HCT116 (cell line): ENCODE measurements around the gene GTF3C5.

Source experiments
- CTCF ChIP-seq, 3 experiments: fragments of 200-600 bp in 1 of 3; sonication (generic) in 1 of 3; IDR thresholded peaks in 2 of 3; conservative IDR thresholded peaks in 1 of 3; 2 replicates each; pipeline ENCODE4 v1.5.1; 2012 to 2017; ENCODE audit warnings: low read depth in 2 of 3, low read length in 2 of 3, antibody characterized with exemption in 1 of 3, borderline replicate concordance in 1 of 3, control low read depth in 1 of 3, mild to moderate bottlenecking in 1 of 3, mixed read lengths in 1 of 3, mixed run types in 1 of 3, moderate library complexity in 1 of 3; ENCODE audit not compliant: insufficient read depth in 1 of 3
- EGR1 ChIP-seq: IDR thresholded peaks from 2 replicates; pipeline ENCODE4 v1.6.1; 2012; ENCODE audit warnings: low read depth
- ELF1 ChIP-seq: IDR thresholded peaks from 2 replicates; pipeline ENCODE4 v1.6.1; 2012; ENCODE audit warnings: low read depth, borderline replicate concordance
- EZH2 ChIP-seq: fragments of 200-600 bp; sonication (generic); IDR thresholded peaks from 2 replicates; pipeline ENCODE4 v1.6.1; 2017; ENCODE audit warnings: antibody characterized with exemption, mixed run types
- FOSL1 ChIP-seq: IDR thresholded peaks from 2 replicates; pipeline ENCODE4 v1.6.1; 2012; ENCODE audit warnings: low read depth
- MAX ChIP-seq: IDR thresholded peaks from 2 replicates; pipeline ENCODE4 v1.6.1; 2012
- POLR2A ChIP-seq: IDR thresholded peaks from 2 replicates; pipeline ENCODE4 v1.7.0; 2011; ENCODE audit warnings: borderline replicate concordance; ENCODE audit not compliant: insufficient read depth, insufficient read length; ENCODE audit errors: extremely low read depth
- POLR2AphosphoS5 ChIP-seq: IDR thresholded peaks from 2 replicates; pipeline ENCODE4 v1.6.1; 2011; ENCODE audit warnings: mild to moderate bottlenecking, low read depth, low read length, moderate library complexity
- REST ChIP-seq: IDR thresholded peaks from 2 replicates; pipeline ENCODE4 v1.6.1; 2012; ENCODE audit warnings: low read depth
- SIN3A ChIP-seq: IDR thresholded peaks from 2 replicates; pipeline ENCODE4 v1.6.1; 2012; ENCODE audit warnings: low read depth
- ZFX ChIP-seq: fragments of 450-650 bp; IDR thresholded peaks from 2 replicates; pipeline ENCODE4 v1.6.1; 2017
- ZNF274 ChIP-seq: fragments of 200-500 bp; sonication (Bioruptor generic); IDR thresholded peaks from 2 replicates; pipeline ENCODE4 v1.6.1; 2014; ENCODE audit warnings: mild to moderate bottlenecking, low read depth, low read length, inconsistent platforms

- TF ChIP-seq POLR2AphosphoS5 (no peak), FOSL1 (no peak), SIN3A (no peak), CTCF (IDR thresholded peaks at IDR 0.05 in 2 of 3, conservative IDR thresholded peaks at IDR 0.05 in 1 of 3; ENCODE audit: borderline replicate concordance in 1 of 3, insufficient read depth in 1 of 3, low read depth in 2 of 3, low read length in 2 of 3) (no peak), EZH2 (no peak), REST (no peak), ZFX (no peak), POLR2A (no peak), ZNF274 (no peak), ELF1 (no peak), EGR1 (no peak), MAX (no peak)
Measured at GRCh38 chr9:133064241-133065069, 33.7 kb downstream of the GTF3C5 start.
